Fibroblast of lung (primary cell): ENCODE measurements around the gene ANKRD31. TPM values are rescaled to one million over a fixed set of nuclear protein-coding genes. Genes with fewer than 3 reads are reported as not detected.

Experiments
- DNase-seq, 2 donors: peaks; one replicate each; pipeline versions ENCODE4 v3.0.0 to v3.0.0-alpha.2; 2010; ENCODE audit warnings: low read depth in 2 of 2
- H2AFZ ChIP-seq: 2 replicates; pipeline ENCODE4 v1.5.1; 2012; ENCODE audit warnings: low read length, control low read depth, inconsistent platforms
- H3K27ac ChIP-seq: 2 replicates; pipeline ENCODE4 v1.5.1; 2011; ENCODE audit warnings: low read length, control low read depth; ENCODE audit not compliant: insufficient read depth
- H3K27me3 ChIP-seq: 2 replicates; pipeline ENCODE4 v1.5.1; 2011; ENCODE audit warnings: mild to moderate bottlenecking, low read length; ENCODE audit not compliant: control insufficient read depth, insufficient read depth
- H3K36me3 ChIP-seq: 2 replicates; pipeline ENCODE4 v1.5.1; 2011; ENCODE audit warnings: low read length; ENCODE audit not compliant: control insufficient read depth, insufficient read depth
- H3K4me1 ChIP-seq: 2 replicates; pipeline ENCODE4 v1.5.1; 2011; ENCODE audit warnings: low read length; ENCODE audit not compliant: control insufficient read depth, insufficient read depth; ENCODE audit errors: extremely low read depth
- H3K4me2 ChIP-seq: 2 replicates; pipeline ENCODE4 v1.5.1; 2011; ENCODE audit warnings: low read length, control low read depth; ENCODE audit not compliant: insufficient read depth; ENCODE audit errors: extremely low read depth
- H3K4me3 ChIP-seq, 4 experiments: fragments of 200-600 bp in 1 of 4; sonication (generic) in 1 of 4; replicated peaks in 1 of 4; 2 replicates each; pipeline ENCODE4 v1.5.1; 2011 to 2016; ENCODE audit warnings: low read length in 4 of 4, low read depth in 3 of 4, mild to moderate bottlenecking in 3 of 4, control low read depth in 2 of 4, inconsistent platforms in 1 of 4, mixed read lengths in 1 of 4; ENCODE audit not compliant: insufficient read depth in 1 of 4; ENCODE audit errors: control extremely low read depth in 1 of 4
- H3K79me2 ChIP-seq: 2 replicates; pipeline ENCODE4 v1.5.1; 2012; ENCODE audit warnings: mild to moderate bottlenecking, low read length, inconsistent platforms; ENCODE audit not compliant: control insufficient read depth, insufficient read depth
- H3K9ac ChIP-seq: 2 replicates; pipeline ENCODE4 v1.5.1; 2011; ENCODE audit warnings: mild to moderate bottlenecking, low read length, control low read depth; ENCODE audit not compliant: insufficient read depth
- H3K9me3 ChIP-seq: 2 replicates; pipeline ENCODE4 v1.5.1; 2012; ENCODE audit warnings: low read depth, low read length; ENCODE audit not compliant: control insufficient read depth, insufficient read depth
- H4K20me1 ChIP-seq: 2 replicates; pipeline ENCODE4 v1.5.1; 2011; ENCODE audit warnings: low read length; ENCODE audit not compliant: control insufficient read depth, insufficient read depth; ENCODE audit errors: extremely low read depth
- CTCF ChIP-seq, 2 donors: IDR thresholded peaks in 1 of 2; conservative IDR thresholded peaks in 1 of 2; 1 replicate in 1 of 2; 2 replicates in 1 of 2; pipeline ENCODE4 v1.5.1; 2011 to 2012; ENCODE audit warnings: low read length in 2 of 2, control low read depth in 1 of 2, inconsistent platforms in 1 of 2, low read depth in 1 of 2, mild to moderate bottlenecking in 1 of 2
- EZH2 ChIP-seq: IDR thresholded peaks from 2 replicates; pipeline ENCODE4 v1.5.1; 2012; ENCODE audit warnings: low read length, control low read depth, mild to moderate bottlenecking; ENCODE audit errors: missing control alignments
- polyA plus RNA-seq, 2 donors: library from polyadenylated mRNA; depleted of rRNA in 1 of 2; stranded (reverse) in 1 of 2; unstranded in 1 of 2; fragments of >200 nt; gene quantifications; 2 replicates each; pipeline ENCODE4 v1.2.1, GENCODE V29; 2011 to 2012; ENCODE audit warnings: missing spikeins in 1 of 2
- total RNA-seq: library from RNA; depleted of rRNA; stranded (reverse); fragments of >200 nt; gene quantifications from 2 replicates; pipeline ENCODE4 v1.2.1, GENCODE V29; 2014

ANKRD31 gene
- total and polyA plus RNA-seq, 2 donors (not counting 1 experiment from before 2014, with no cell fraction given) = 0.05 to 0.33 TPM

DNA sequence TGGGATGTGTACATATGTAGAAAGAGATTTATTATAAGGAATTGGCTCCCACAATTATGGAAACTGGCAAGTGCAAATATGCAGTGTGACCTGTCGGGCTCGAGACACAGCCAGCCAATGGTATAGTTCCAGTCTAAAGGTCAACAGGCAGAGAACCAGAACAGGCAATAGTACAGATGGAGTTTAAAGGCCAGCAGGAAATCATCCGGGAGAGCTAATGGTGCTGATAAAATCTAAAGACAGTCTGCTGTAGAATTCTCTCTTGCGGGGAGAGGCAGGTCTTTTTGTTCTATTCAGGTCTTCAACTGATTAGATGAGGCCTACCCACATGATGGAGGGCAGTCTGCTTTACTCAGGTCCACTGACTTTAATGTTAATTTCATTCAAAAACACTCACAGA is 21.8 kb downstream of the ANKRD31 start:
- H3K27me3 ChIP-seq = no peaks in the 10 kb centered on the region
- TF ChIP-seq CTCF (conservative IDR thresholded peaks at IDR 0.05 in 1 of 2, IDR thresholded peaks at IDR 0.05 in 1 of 2; ENCODE audit: low read depth in 1 of 2, low read length in 2 of 2) (no peak), EZH2 (no peak)
- no peaks in the 10 kb centered on the region for H3K36me3 ChIP-seq
- no peaks in the 10 kb centered on the region for H4K20me1 ChIP-seq
- H3K9me3 ChIP-seq = no peaks in the 10 kb centered on the region
- no peak overlapping the region for H2AFZ ChIP-seq
- no peak overlapping the region for H3K4me3 ChIP-seq
- no peaks in the 10 kb centered on the region for H3K79me2 ChIP-seq
- no peak overlapping the region for H3K27ac ChIP-seq
- H3K4me1 ChIP-seq = no peaks in the 10 kb centered on the region
- H3K9ac ChIP-seq = no peak overlapping the region
- H3K4me2 ChIP-seq = no peak overlapping the region
- DNase-seq = no peak

DNA sequence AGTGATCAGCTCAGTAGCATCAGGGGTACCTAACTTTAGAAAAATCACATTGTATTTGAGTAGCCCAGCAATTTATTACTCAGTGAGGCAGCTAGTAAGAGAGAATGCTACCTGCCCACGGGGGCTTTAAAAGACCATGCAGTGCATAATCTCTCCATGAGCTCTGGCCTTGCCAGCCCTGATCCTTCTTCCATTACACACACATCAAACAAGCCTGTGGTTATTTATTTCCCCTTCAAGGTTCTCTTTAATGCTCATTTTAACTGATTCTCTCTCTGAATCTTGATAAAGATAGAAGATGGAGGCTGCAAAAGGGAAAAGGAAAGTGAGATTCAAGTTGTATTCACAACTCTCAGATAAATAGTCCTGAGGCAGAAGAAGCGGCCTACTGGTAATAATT is 22.3 kb downstream of the ANKRD31 start:
- Histone ChIP-seq H3K27me3 (no peaks in the 10 kb centered on the region), H4K20me1 (no peaks in the 10 kb centered on the region), H2AFZ (no peak overlapping the region), H3K9ac (no peak overlapping the region), H3K4me1 (no peaks in the 10 kb centered on the region), H3K36me3 (no peaks in the 10 kb centered on the region), H3K79me2 (no peaks in the 10 kb centered on the region), H3K27ac (no peak overlapping the region), H3K9me3 (no peaks in the 10 kb centered on the region), H3K4me3 (no peak overlapping the region), H3K4me2 (no peak overlapping the region)
- no peak for DNase-seq
- no peak for TF ChIP-seq CTCF (conservative IDR thresholded peaks at IDR 0.05 in 1 of 2, IDR thresholded peaks at IDR 0.05 in 1 of 2; ENCODE audit: low read depth in 1 of 2, low read length in 2 of 2)
- TF ChIP-seq EZH2 = no peak

DNA sequence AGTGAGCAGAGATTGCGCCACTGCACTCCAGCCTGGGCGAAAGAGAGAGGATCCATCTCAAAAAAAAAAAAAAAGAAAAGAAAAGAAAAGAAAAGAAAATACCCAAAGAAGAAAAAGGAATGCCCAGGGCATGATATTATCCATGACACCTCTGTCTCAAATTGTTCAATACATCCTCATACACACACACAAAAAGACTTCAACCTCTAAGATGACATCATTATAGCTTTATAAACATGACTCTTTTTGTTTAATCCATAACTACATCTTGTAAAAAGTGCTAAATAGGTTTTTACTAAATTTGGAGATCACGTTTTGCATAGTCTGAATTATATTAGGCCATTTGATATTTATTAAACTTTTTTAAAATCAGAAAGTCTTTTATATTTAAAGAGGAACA is 33.1 kb downstream of the ANKRD31 start:
- H3K27me3 ChIP-seq = no peaks in the 10 kb centered on the region
- no peak overlapping the region for H3K9ac ChIP-seq
- TF ChIP-seq EZH2 = no peak
- TF ChIP-seq CTCF (conservative IDR thresholded peaks at IDR 0.05 in 1 of 2, IDR thresholded peaks at IDR 0.05 in 1 of 2; ENCODE audit: low read depth in 1 of 2, low read length in 2 of 2) = no peak
- H3K36me3 ChIP-seq = no peaks in the 10 kb centered on the region
- no peak overlapping the region for H2AFZ ChIP-seq
- no peaks in the 10 kb centered on the region for H3K79me2 ChIP-seq
- H3K27ac ChIP-seq = no peak overlapping the region
- no peak for DNase-seq
- no peaks in the 10 kb centered on the region for H3K9me3 ChIP-seq
- H3K4me1 ChIP-seq = no peaks in the 10 kb centered on the region
- no peak overlapping the region for H3K4me2 ChIP-seq
- no peak overlapping the region for H3K4me3 ChIP-seq
- no peaks in the 10 kb centered on the region for H4K20me1 ChIP-seq
